HEK293 (cell line): ENCODE data around the gene SPECC1L.

Source experiments
- CTCF ChIA-PET: fragments of 350-600 bp; formaldehyde crosslinking; extraction: SDS; loops from one replicate; lab custom pipeline; 2021; ENCODE audit warnings: antibody characterized with exemption; lab: Yijun Ruan, JAX
- POLR2A ChIA-PET: fragments of 300-600 bp; formaldehyde crosslinking; extraction: SDS; loops from one replicate; lab custom pipeline; 2020; ENCODE audit warnings: antibody characterized with exemption, inconsistent platforms; lab: Yijun Ruan, JAX
- H3K27ac ChIP-seq: fragments of 200-500 bp; sonication (Bioruptor generic); 2 replicates; pipeline ENCODE4 v1.5.1; 2014; ENCODE audit warnings: low read depth, low read length, control low read depth, inconsistent platforms; ENCODE audit errors: extremely low read depth
- H3K36me3 ChIP-seq, 2 experiments: fragments of 200-500 bp in 1 of 2; sonication (Bioruptor generic) in 1 of 2; 1 replicate in 1 of 2; 2 replicates in 1 of 2; pipeline ENCODE4 v1.5.1; 2014 to 2017; ENCODE audit warnings: inconsistent platforms in 2 of 2, low read length in 2 of 2; ENCODE audit not compliant: control insufficient read depth in 2 of 2, insufficient read depth in 1 of 2
- H3K4me1 ChIP-seq: fragments of 200-500 bp; sonication (Bioruptor generic); 2 replicates; pipeline ENCODE4 v1.5.1; 2014; ENCODE audit warnings: mild to moderate bottlenecking, low read length, inconsistent platforms; ENCODE audit not compliant: control insufficient read depth, insufficient read depth
- H3K4me3 ChIP-seq: 2 replicates; pipeline ENCODE4 v1.5.1; 2011; ENCODE audit warnings: low read depth, mild to moderate bottlenecking, control low read depth, low read length, moderate library complexity
- H3K9me3 ChIP-seq: fragments of 200-500 bp; sonication (Bioruptor generic); 2 replicates; pipeline ENCODE4 v1.5.1; 2014; ENCODE audit warnings: low read depth, low read length, inconsistent platforms; ENCODE audit not compliant: control insufficient read depth, insufficient read depth
- ATF2 ChIP-seq: fragments of 450-650 bp; formaldehyde crosslinking; IDR thresholded peaks from 2 replicates; pipeline ENCODE4 v1.5.1; 2016; ENCODE audit warnings: missing biosample characterization, missing genetic modification characterization, low read depth
- BCL11A ChIP-seq: fragments of 450-650 bp; formaldehyde crosslinking; IDR thresholded peaks from 2 replicates; pipeline ENCODE4 v1.5.1; 2016; ENCODE audit warnings: low read depth, missing biosample characterization, missing genetic modification characterization
- GLI2 ChIP-seq: fragments of 450-650 bp; formaldehyde crosslinking; IDR thresholded peaks from 2 replicates; pipeline ENCODE4; 2017; ENCODE audit warnings: missing biosample characterization, missing genetic modification characterization, low read depth, borderline replicate concordance
- GLI4 ChIP-seq: fragments of 450-650 bp; formaldehyde crosslinking; IDR thresholded peaks from 2 replicates; pipeline ENCODE4 v1.5.1; 2016; ENCODE audit warnings: missing biosample characterization, missing genetic modification characterization
- GLIS2 ChIP-seq: fragments of 450-650 bp; formaldehyde crosslinking; IDR thresholded peaks from 2 replicates; pipeline ENCODE4 v1.5.1; 2016; ENCODE audit warnings: missing biosample characterization, missing genetic modification characterization
- KLF16 ChIP-seq: fragments of 450-650 bp; formaldehyde crosslinking; IDR thresholded peaks from 2 replicates; pipeline ENCODE4 v1.5.1; 2017; ENCODE audit warnings: missing biosample characterization, missing genetic modification characterization
- OVOL3 ChIP-seq: fragments of 450-650 bp; formaldehyde crosslinking; IDR thresholded peaks from 2 replicates; pipeline ENCODE4 v1.5.1; 2016; ENCODE audit warnings: missing biosample characterization, missing genetic modification characterization
- PRDM1 ChIP-seq: fragments of 450-650 bp; formaldehyde crosslinking; IDR thresholded peaks from 2 replicates; pipeline ENCODE4; 2016; ENCODE audit warnings: missing biosample characterization, missing genetic modification characterization
- RBAK ChIP-seq: fragments of 450-650 bp; formaldehyde crosslinking; IDR thresholded peaks from 2 replicates; pipeline ENCODE4 v1.5.1; 2016; ENCODE audit warnings: missing biosample characterization, missing genetic modification characterization
- TCF7L2 ChIP-seq: IDR thresholded peaks from 2 replicates; pipeline ENCODE4 v1.6.1; 2011; ENCODE audit warnings: low read depth, mild to moderate bottlenecking, inconsistent platforms, low read length, moderate library complexity, borderline replicate concordance
- ZBTB10 ChIP-seq: fragments of 450-650 bp; formaldehyde crosslinking; IDR thresholded peaks from 2 replicates; pipeline ENCODE4 v1.5.1; 2016; ENCODE audit warnings: missing biosample characterization, missing genetic modification characterization
- ZFP3 ChIP-seq: fragments of 450-650 bp; formaldehyde crosslinking; IDR thresholded peaks from 2 replicates; pipeline ENCODE4 v1.5.1; 2016; ENCODE audit warnings: low read depth, missing biosample characterization, missing genetic modification characterization
- ZFP69B ChIP-seq: fragments of 450-650 bp; formaldehyde crosslinking; IDR thresholded peaks from 2 replicates; pipeline ENCODE4 v1.5.1; 2016; ENCODE audit warnings: missing biosample characterization, missing genetic modification characterization
- ZNF133 ChIP-seq: fragments of 450-650 bp; formaldehyde crosslinking; IDR thresholded peaks from 2 replicates; pipeline ENCODE4 v1.5.1; 2016; ENCODE audit warnings: missing biosample characterization, missing genetic modification characterization
- ZNF138 ChIP-seq: fragments of 450-650 bp; formaldehyde crosslinking; IDR thresholded peaks from 2 replicates; pipeline ENCODE4 v1.5.1; 2016; ENCODE audit warnings: missing biosample characterization, missing genetic modification characterization, borderline replicate concordance
- ZNF146 ChIP-seq: fragments of 450-650 bp; formaldehyde crosslinking; IDR thresholded peaks from 2 replicates; pipeline ENCODE4 v1.5.1; 2016; ENCODE audit warnings: missing biosample characterization, missing genetic modification characterization
- ZNF184 ChIP-seq: fragments of 450-650 bp; IDR thresholded peaks from 2 replicates; pipeline ENCODE4 v1.5.1; 2018; ENCODE audit warnings: missing biosample characterization, mild to moderate bottlenecking, missing genetic modification characterization
- ZNF2 ChIP-seq: fragments of 450-650 bp; formaldehyde crosslinking; IDR thresholded peaks from 2 replicates; pipeline ENCODE4 v1.5.1; 2016; ENCODE audit warnings: missing biosample characterization, missing genetic modification characterization
- ZNF24 ChIP-seq: fragments of 450-650 bp; formaldehyde crosslinking; IDR thresholded peaks from 2 replicates; pipeline ENCODE4 v1.5.1; 2016; ENCODE audit warnings: missing biosample characterization, missing genetic modification characterization
- ZNF292 ChIP-seq: fragments of 450-650 bp; formaldehyde crosslinking; IDR thresholded peaks from 2 replicates; pipeline ENCODE4 v1.5.1; 2016; ENCODE audit warnings: low read depth, missing biosample characterization, missing genetic modification characterization, borderline replicate concordance
- ZNF335 ChIP-seq: fragments of 450-650 bp; formaldehyde crosslinking; conservative IDR thresholded peaks from 2 replicates; pipeline ENCODE4 v1.5.1; 2016; ENCODE audit warnings: missing biosample characterization, missing genetic modification characterization
- ZNF354C ChIP-seq: fragments of 450-650 bp; formaldehyde crosslinking; IDR thresholded peaks from 2 replicates; pipeline ENCODE4 v1.5.1; 2016; ENCODE audit warnings: missing biosample characterization, missing genetic modification characterization, low read depth, borderline replicate concordance
- ZNF423 ChIP-seq: fragments of 450-650 bp; formaldehyde crosslinking; IDR thresholded peaks from 2 replicates; pipeline ENCODE4 v1.5.1; 2016; ENCODE audit warnings: missing biosample characterization, missing genetic modification characterization
- ZNF548 ChIP-seq: fragments of 450-650 bp; formaldehyde crosslinking; IDR thresholded peaks from 2 replicates; pipeline ENCODE4 v1.5.1; 2016; ENCODE audit warnings: missing biosample characterization, missing genetic modification characterization
- ZNF610 ChIP-seq: fragments of 450-650 bp; formaldehyde crosslinking; IDR thresholded peaks from 2 replicates; pipeline ENCODE4 v1.5.1; 2016; ENCODE audit warnings: missing biosample characterization, missing genetic modification characterization, borderline replicate concordance
- ZNF629 ChIP-seq: fragments of 450-650 bp; formaldehyde crosslinking; IDR thresholded peaks from 2 replicates; pipeline ENCODE4 v1.5.1; 2017; ENCODE audit warnings: missing biosample characterization, missing genetic modification characterization
- ZNF670 ChIP-seq: fragments of 450-650 bp; formaldehyde crosslinking; IDR thresholded peaks from 2 replicates; pipeline ENCODE4 v1.5.1; 2016; ENCODE audit warnings: missing biosample characterization, missing genetic modification characterization, low read depth
- ZNF76 ChIP-seq: fragments of 450-650 bp; formaldehyde crosslinking; IDR thresholded peaks from 2 replicates; pipeline ENCODE4; 2016; ENCODE audit warnings: low read depth, missing biosample characterization, missing genetic modification characterization, borderline replicate concordance
- ZSCAN16 ChIP-seq: fragments of 450-650 bp; formaldehyde crosslinking; IDR thresholded peaks from 2 replicates; pipeline ENCODE4 v1.5.1; 2016; ENCODE audit warnings: missing biosample characterization, missing genetic modification characterization
- TF ChIP-seq, protein P1 (sequence below): fragments of 450-650 bp; formaldehyde crosslinking; IDR thresholded peaks from 2 replicates; pipeline ENCODE4 v1.5.1; 2016; ENCODE audit warnings: missing biosample characterization, missing genetic modification characterization

Gene SPECC1L

DNA sequence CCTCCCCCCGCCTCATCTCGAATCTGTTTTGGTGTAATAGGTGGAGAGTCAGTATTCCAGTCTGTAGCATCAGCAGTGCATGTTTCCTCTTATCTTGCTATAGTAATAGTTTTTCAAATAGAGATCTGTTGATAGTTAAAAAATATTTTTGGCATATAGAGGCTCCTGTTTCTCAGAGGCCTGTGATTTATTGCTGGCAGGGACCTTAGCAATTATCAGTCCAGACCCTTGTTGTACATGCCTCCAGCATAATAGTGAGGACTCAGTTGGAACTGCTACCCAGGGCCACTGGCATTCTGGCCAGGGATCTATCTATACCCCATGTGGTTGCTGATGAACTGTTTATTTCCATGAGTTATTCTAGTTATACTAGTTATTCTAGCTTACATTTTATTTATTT is 52.6 kb downstream of the SPECC1L start:
- CTCF ChIA-PET: interaction anchor here (0.5 to 2.1 kb wide), 7 partner anchors 18 to 739 kb away, joined by 3 to 8 read pairs (median 4); no protein-coding TSS in a partner anchor
- peaks cover 33 to 85% of the 10 kb centered on the region in 2 experiments for H3K36me3 ChIP-seq
- no peaks in the 10 kb centered on the region for H3K9me3 ChIP-seq
- POLR2A ChIA-PET: interaction anchor here (0.6 kb wide), 1 partner anchor 35 kb away, joined by 3 read pairs; no protein-coding TSS in a partner anchor
- no peak for TF ChIP-seq ZNF423 (tag by site-specific recombination)
- no peak for TF ChIP-seq ZNF610 (tag by site-specific recombination)
- TF ChIP-seq ZNF354C: no peak
- TF ChIP-seq GLI4: no peak
- TF ChIP-seq BCL11A (tag by site-specific recombination): no peak
- no peak for TF ChIP-seq ZNF133 (tag by site-specific recombination)
- TF ChIP-seq TCF7L2: no peak
- TF ChIP-seq ZNF335 (tag by site-specific recombination): no peak
- no peak for TF ChIP-seq ZNF184
- no peak for TF ChIP-seq ZNF76 (tag by site-specific recombination)
- TF ChIP-seq ZSCAN16: no peak
- no peak for TF ChIP-seq ZNF146 (tag by site-specific recombination)
- no peak for TF ChIP-seq GLI2
- TF ChIP-seq KLF16 (tag by site-specific recombination): no peak
- H3K4me3 ChIP-seq: no peak overlapping the region
- H3K4me1 ChIP-seq: peaks cover 3% of the 10 kb centered on the region; the same call in 1 of the 2 replicates
- no peak overlapping the region for H3K27ac ChIP-seq

GRCh38 chr22:24323695-24324094 is 53.1 kb downstream of the SPECC1L start:
- Histone ChIP-seq H3K27ac (no peak overlapping the region), H3K36me3 (peaks cover 36 to 82% of the 10 kb centered on the region in 2 experiments), H3K4me3 (no peak overlapping the region), H3K4me1 (peaks cover 3% of the 10 kb centered on the region; the same call in 1 of the 2 replicates), H3K9me3 (no peaks in the 10 kb centered on the region)
- CTCF ChIA-PET: interaction anchor here (0.7 to 2.1 kb wide), 6 partner anchors 10 to 206 kb away, joined by 3 to 8 read pairs (median 4); no protein-coding TSS in a partner anchor
- POLR2A ChIA-PET: interaction anchor here (0.6 kb wide), 1 partner anchor 35 kb away, joined by 3 read pairs; no protein-coding TSS in a partner anchor
- TF ChIP-seq ZNF292 (tag by site-specific recombination) (no peak), ATF2 (tag by site-specific recombination) (peak; percentile 80), GLIS2 (tag by site-specific recombination) (no peak), ZNF548 (no peak)

DNA sequence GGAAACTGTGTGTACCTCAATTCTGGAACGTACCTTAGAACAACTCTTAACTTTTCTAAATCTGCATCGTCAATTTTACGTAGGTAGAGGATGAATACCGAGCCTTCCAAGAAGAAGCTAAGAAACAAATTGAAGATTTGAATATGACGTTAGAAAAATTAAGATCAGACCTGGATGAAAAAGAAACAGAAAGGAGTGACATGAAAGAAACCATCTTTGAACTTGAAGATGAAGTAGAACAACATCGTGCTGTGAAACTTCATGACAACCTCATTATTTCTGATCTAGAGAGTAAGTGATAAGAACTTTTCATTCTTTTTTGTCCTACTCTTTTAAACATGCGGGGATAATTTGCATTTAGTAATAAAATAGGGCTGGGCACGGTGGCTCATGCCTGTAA is 53.5 kb downstream of the SPECC1L start:
- peaks cover 3% of the 10 kb centered on the region; the same call in 1 of the 2 replicates for H3K4me1 ChIP-seq
- peaks cover 37 to 82% of the 10 kb centered on the region in 2 experiments for H3K36me3 ChIP-seq
- ChIA-PET POLR2A (interaction anchor here (0.6 kb wide), 1 partner anchor 36 kb away, joined by 3 read pairs; no protein-coding TSS in a partner anchor), CTCF (interaction anchor here (0.7 to 2.1 kb wide), 6 partner anchors 10 to 205 kb away, joined by 3 to 8 read pairs (median 4); no protein-coding TSS in a partner anchor)
- H3K27ac ChIP-seq: no peak overlapping the region
- no peak overlapping the region for H3K4me3 ChIP-seq
- H3K9me3 ChIP-seq: no peaks in the 10 kb centered on the region
- TF ChIP-seq ZFP3 (tag by site-specific recombination): no peak
- TF ChIP-seq RBAK (tag by site-specific recombination): no peak
- TF ChIP-seq ZFP69B (tag by site-specific recombination): no peak
- TF ChIP-seq ZNF138: no peak
- no peak for TF ChIP-seq ZNF670
- no peak for TF ChIP-seq ZNF2 (tag by site-specific recombination)
- no peak for TF ChIP-seq ZBTB10 (tag by site-specific recombination)
- TF ChIP-seq, protein P1, sequence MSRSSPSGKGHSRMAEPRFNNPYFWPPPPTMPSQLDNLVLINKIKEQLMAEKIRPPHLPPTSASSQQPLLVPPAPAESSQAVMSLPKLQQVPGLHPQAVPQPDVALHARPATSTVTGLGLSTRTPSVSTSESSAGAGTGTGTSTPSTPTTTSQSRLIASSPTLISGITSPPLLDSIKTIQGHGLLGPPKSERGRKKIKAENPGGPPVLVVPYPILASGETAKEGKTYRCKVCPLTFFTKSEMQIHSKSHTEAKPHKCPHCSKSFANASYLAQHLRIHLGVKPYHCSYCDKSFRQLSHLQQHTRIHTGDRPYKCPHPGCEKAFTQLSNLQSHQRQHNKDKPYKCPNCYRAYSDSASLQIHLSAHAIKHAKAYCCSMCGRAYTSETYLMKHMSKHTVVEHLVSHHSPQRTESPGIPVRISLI: no peak
- no peak for TF ChIP-seq ZNF24
- no peak for TF ChIP-seq ZNF629
- no peak for TF ChIP-seq PRDM1
- TF ChIP-seq OVOL3 (tag by site-specific recombination): no peak
